ENCODE measurements around the gene LINGO3.

The LINGO3 gene

DNA sequence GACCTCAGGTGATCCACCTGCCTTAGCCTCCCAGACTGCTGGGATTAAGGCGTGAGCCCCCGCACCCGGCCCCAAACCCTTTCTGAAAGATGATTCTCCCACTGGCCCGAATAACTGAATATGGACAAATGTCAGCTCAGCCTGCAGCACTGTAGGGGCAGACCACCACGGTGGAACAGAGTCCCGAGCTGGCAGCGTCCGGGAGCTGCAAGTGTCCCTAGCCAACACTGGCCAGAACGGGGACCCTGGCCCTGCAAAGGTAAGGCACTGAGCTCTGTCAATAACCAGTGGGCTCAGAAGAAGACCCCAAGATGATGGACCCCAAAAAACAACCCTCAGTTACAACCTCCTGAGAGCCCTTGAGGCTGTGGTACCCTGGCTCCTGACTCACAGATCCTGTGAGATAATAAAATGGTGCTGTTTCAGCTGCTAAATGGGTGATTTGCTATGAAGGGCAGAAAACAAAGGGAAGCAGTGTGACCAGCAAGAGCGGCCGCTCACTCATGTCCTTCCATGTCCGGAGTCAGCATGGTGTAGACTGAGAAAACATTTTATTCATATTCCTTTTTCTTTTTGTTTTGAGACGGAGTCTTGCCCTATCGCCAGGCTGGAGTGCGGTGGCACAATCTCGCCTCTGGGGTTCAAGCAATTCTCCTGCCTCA, 18.9 kb upstream of the LINGO3 start:
- DNase-seq = no peak

- DNase-seq = no peak
These were observed 17.5 kb upstream of the LINGO3 start for GRCh38 chr19:2325281-2326046.

DNA sequence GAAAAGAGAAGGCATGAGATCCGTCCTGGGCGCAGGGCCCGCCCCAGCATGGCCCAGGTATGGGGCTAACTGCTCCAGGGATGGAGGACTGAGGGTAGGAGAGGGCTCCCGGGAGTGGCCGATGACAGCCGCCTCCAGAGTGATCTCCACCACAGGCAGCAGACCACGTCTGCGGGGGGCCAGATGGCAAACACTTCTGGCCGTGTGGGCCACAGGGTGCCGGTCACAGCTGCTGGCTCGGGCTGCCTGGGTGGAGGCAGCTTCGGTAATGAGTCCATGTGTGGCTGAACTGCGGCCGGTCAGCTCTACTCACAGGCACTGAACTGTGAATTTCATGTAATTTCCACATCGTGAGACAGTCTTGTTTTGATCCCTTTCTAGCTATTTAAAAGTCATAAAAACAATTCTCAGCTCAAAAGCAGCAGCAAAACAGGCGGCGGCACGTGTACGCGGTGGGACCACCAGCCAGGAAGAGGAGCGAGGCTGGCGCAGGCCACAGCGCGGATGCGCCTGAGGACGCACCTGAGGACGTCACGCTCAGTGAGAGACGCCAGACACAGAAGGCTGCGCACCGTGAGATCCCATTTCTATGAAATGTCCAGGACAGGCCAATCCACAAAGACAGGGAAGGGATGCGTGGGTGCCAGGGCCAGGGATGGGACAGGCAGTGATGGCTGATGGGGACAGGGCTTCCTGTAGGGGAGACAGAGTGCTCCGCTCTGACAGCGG, 16.4 kb upstream of the LINGO3 start:
- DNase-seq = no peak

DNA sequence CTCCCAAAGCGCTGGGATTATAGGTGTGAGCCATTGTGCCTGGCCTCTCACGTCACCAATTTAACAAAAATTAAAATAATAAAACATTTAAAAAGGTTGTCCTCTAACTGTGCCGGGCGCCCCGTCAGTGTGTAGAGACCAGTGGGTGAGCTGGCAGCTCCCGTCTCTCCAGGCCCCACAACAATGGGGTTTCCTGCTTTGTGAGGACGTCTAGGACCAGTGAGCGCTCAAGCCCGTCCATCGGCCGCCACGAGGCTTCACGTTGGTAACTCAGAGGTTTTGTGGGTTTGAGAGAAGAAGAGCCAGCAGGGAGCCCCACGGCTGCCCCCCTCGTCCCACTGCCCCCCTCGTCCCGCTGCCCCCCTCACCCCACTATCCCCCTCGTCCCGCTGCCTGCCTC, 15.8 kb upstream of the LINGO3 start:
- DNase-seq = no peak

GRCh38 chr19:2321565-2322283, 13.8 kb upstream of the LINGO3 start:
- DNase-seq = no peak

DNA sequence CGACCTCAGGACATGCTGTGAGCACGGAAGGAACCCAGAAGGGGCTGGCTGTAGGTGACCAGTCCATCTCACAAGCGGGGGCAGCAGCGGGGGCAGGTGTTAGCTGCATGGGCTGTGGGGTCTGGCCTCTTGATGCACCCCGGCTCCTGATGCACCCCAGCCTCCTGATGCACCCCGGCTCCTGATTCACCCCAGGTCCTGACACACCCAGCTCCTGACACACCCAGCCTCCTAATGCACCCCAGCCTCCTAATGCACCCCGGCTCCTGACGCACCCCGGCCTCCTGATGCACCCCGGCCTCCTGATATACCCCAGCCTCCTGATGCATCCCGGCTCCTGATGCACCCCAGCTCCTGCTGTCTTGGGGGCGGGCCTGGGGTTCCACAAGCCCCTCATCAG, 13.0 kb upstream of the LINGO3 start:
- DNase-seq = no peak

- no peak for DNase-seq
These were observed 12.1 kb upstream of the LINGO3 start for GRCh38 chr19:2320049-2320448.

DNA sequence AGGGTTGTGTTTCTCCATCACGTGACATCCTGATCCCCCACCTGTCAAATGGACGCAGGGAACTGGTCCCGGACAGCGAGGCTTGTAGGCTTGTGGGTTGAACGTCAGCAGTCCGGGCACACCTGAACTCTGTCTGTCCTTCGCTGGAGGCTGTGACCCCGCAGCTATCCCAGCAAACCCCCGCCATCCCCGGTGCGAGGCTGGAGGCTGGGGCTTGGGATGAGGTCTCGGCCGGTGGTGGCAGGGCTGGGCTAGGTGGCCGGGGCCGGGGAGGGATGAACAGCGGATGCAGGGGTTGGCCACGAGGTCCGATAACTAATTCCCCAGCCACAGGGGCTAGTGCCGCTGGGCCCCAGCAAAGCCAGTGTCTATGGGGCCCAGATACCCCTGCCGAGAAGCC, 11.6 kb upstream of the LINGO3 start:
- no peak for DNase-seq

GRCh38 chr19:2318923-2319322, 11.0 kb upstream of the LINGO3 start:
- DNase-seq = no peak

DNA sequence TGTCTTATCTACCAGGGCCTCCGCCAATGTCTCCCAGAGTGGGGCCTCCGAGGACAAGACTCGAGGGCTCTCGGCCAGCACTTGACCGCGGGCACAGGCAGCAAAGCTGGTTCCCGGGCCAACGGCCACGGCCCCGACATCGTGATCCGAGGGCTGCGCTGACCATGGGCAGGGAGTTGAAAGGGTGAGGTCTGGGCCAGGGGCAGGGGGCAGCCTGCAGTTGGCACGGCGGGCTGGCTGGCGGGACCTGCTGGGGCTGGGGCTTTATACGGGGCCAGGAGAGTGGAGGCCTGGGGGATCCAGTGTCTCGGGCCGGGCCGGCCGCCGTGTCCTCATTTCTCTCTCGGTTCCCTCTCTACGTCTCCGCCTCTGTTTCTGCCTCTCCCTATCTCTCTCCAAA, 9.8 kb upstream of the LINGO3 start:
- DNase-seq = no peak

DNA sequence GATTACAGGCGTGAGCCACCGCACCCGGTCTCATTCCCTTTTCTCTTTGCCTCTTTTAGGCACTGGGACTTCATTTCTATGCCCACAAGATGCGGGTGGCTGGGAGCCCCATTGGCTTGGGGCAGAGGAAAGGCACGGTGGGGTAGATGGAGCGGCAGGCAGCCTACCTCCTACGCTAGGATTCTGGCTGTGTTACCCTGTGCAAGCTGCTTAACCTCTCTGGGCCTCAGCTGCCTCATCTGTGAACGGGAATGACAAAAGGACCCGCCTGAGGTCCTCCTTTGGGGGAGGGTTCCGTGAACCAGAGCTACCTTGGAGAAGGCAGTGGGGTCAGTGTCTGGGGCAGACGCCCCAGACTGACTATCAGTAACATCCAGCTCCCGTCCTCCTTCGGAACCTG, 9.3 kb upstream of the LINGO3 start:
- no peak for DNase-seq

DNA sequence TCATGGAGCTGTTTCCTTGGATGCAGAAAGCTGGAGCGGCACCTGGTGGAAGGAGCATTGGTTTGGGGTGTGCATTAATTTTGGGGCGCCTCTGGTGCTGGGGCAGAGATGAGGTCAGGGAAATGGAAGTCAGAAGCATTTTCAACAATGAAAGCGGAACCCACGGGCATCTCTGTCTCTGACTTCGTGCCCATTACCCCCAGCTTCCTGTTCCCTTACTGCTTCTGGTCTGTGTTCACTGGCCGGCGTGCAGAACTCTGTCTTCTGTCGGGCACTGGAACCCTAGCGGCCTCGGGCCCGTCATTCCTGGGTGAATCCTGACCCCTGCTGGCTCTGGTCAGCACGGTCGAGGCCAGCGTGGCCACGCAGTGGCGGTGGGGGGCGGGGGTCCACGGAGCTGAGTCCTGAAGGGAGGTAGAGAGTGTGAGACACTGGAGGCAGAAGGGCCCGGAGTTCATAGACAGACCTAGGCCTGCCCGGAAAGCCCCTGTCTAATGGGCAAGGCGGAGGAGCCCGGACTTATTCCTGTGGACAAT, 7.9 kb upstream of the LINGO3 start:
- no peak for DNase-seq

DNA sequence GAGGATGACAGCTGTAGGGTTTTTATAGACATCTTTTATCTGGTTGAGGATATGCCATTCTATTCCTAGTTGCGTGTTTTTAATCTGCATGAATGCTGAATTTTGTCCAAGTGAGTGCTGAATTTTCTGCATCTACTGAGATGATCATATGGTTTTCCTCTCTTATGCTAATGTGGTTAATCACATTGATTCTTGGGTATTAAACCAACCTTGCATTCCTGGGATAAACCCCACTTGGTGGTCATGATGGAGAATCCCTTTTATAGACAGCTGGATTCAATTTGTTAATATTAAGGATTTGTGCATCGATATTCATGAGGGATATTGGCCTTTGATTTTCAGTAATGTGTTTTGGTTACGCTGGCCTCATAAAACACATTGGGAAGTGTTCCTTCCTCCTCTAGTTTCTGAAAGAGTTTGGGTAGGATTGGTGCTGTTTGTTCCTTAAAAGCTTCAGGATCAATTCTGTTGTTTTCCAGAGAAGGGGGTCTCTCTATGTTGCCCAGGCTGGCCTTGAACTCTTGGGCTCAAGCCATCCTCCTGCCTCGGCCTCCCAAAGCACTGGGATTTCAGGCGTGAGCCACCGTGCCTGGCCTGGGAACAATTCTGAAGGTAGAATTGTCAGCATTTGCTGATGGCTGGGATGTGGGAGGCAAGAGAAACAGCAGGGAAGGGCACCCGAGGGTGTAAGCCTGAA, 7.3 kb upstream of the LINGO3 start:
- DNase-seq = no peak

- no peak for DNase-seq
These were observed 5.0 kb upstream of the LINGO3 start for GRCh38 chr19:2312820-2313501.

- DNase-seq = no peak
These were observed 3.1 kb upstream of the LINGO3 start for GRCh38 chr19:2311093-2311492.

GRCh38 chr19:2309734-2310362, 1.9 kb upstream of the LINGO3 start:
- no peak for DNase-seq

DNA sequence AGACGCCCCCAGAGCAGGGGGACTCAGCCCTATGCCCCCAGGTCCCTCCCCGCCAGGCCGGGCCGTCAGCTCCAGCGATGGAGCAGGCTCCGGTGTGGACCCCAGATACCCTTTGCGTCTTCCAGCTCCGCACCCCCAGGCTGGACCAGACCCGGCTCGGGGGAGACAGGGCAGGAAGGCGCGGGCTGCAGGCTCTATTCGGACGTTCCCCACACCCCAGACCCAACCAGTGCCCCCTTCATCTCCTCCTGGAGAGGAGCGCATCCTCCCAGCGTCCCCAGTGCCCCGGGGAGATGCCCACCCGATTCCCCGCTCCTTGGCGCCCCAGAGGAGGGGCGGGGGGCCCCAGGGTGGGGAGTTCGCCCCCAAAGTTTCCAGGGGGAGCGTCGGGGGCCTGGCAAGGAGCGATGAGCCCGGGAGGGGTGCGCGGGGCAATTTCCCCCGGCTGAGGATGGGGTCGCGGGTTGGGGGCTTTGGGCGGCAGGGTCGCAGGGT, 389 bp downstream of the LINGO3 start:
- DNase-seq = no peak

- no peak for DNase-seq
These were observed 983 bp downstream of the LINGO3 start for GRCh38 chr19:2306971-2307370.

- no peak for DNase-seq
These were observed 1.6 kb downstream of the LINGO3 start for GRCh38 chr19:2306281-2306806.

DNA sequence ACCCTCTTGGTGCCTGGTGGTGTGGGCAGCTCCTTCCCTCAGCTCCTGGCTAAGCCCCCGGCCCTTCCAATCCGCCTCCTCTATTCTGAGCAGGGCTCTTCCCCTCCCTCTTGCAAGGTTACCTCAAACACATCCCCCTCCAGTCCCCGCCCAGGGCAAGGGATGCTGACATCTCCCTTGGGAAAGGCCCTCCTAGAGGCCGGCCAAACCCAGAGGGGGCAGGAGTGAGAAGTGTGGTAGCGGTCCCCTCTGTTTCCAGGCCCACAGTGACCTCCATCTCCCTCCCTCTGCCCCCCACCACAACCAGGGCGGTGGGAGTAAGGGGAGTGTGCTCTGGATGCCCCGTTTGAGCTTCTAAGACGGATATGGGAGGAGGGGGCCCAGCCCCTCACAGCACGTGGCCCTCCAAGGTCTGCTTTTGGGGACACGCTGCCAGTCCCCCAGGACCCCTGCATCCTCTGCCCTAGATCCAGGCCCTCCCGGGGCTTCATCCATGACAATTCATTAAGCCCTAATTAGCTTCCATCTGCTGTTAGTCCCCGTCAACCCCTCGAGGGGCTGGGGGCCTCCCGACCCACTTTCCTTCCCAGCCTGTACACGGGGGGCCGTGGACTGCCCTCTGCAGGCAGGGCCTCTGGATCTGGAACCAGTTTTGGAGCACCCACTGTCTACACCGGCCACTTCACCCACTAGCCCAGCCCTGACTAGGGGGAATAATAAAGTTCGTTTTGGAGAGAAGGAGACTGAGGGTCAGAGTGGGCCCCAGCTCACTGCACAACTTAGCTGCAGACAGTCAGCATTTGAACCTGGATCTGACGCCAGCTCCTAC, 2.3 kb downstream of the LINGO3 start:
- DNase-seq = no peak

Measured in NCI-H446 treated with DMSO at 0.1 percent for 48 hours (cell line).